ENCODE data around the gene PTPN3. TPM values are rescaled to one million over a fixed set of nuclear protein-coding genes. Genes with fewer than 3 reads are reported as not detected.
"Not testable (repeated sequence)": the region's sequence is repeated elsewhere in the genome, so short reads cannot be mapped to it uniquely, and the experiment has no call there.

Gene PTPN3, protein sequence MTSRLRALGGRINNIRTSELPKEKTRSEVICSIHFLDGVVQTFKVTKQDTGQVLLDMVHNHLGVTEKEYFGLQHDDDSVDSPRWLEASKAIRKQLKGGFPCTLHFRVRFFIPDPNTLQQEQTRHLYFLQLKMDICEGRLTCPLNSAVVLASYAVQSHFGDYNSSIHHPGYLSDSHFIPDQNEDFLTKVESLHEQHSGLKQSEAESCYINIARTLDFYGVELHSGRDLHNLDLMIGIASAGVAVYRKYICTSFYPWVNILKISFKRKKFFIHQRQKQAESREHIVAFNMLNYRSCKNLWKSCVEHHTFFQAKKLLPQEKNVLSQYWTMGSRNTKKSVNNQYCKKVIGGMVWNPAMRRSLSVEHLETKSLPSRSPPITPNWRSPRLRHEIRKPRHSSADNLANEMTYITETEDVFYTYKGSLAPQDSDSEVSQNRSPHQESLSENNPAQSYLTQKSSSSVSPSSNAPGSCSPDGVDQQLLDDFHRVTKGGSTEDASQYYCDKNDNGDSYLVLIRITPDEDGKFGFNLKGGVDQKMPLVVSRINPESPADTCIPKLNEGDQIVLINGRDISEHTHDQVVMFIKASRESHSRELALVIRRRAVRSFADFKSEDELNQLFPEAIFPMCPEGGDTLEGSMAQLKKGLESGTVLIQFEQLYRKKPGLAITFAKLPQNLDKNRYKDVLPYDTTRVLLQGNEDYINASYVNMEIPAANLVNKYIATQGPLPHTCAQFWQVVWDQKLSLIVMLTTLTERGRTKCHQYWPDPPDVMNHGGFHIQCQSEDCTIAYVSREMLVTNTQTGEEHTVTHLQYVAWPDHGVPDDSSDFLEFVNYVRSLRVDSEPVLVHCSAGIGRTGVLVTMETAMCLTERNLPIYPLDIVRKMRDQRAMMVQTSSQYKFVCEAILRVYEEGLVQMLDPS
- total RNA-seq (2014; rRNA removed; shearing (Covaris generic)), result 4.8 and 11.7 TPM in 2 replicates

DNA sequence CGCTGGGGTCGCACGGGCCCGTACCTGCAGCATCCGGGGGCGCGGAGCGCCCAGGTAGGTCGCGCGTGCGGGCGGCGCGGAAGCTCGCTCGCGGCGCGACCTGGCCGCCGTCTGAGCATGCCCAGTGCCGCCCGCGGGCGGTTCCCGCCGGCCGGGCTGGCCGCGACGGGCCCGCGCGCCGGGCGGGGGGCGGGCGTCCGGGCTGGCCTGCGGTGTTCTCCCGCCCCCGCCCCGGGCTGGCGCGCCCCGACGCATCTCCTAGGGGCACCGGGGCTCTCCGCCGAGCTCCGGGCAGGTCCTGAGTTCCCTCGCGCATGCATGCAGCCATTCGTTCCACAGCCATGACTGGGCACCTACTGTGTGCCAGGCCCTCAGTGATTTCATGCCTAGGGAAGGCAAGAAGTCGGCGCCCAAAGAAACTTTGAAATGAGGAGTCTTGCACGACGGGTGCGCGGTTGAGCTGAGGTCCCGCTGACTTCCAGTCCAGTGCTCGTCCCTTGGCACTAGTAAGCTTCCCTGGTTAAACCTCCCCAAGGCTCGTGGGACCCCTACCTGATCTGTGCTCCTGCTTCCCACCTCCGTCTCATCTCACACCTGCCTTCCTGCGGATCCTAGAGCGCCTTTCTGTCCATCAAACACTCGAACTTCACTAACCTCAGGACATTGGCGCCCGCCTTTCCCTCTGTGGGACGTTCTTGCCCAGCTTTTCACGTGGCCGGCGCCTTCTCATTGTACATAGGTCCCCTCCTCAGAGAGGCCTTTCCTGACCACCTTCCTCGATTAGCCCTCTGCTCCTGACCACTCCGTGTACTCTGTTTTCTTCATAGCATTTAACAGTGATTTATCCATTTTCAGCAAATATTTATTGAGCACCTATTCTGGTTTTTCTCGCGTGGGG lies at the start of gene PTPN3:
TSS of gene PTPN3 (minus strand) at position 113 of the 898 bp plus-strand sequence. CDS start 34,873 bp downstream, outside the sequence.
- Histone ChIP-seq H3K36me3 (no peaks in the 10 kb centered on the region), H3K4me1 (replicated peaks) (peaks cover 25% of the 10 kb centered on the region), H3K27ac (no peak within 1 kb of the TSS), H3K9me3 (replicated peaks) (no peaks in the 10 kb centered on the region), H3K4me3 (peak within 1 kb of the TSS; percentile 52), H3K27me3 (replicated peaks) (peaks cover 5% of the 10 kb centered on the region; the same call in 1 of the 2 replicates)
- no peak for DNase-seq (ENCODE audit: low read depth in 1 of 2, low spot score in 2 of 2)

DNA sequence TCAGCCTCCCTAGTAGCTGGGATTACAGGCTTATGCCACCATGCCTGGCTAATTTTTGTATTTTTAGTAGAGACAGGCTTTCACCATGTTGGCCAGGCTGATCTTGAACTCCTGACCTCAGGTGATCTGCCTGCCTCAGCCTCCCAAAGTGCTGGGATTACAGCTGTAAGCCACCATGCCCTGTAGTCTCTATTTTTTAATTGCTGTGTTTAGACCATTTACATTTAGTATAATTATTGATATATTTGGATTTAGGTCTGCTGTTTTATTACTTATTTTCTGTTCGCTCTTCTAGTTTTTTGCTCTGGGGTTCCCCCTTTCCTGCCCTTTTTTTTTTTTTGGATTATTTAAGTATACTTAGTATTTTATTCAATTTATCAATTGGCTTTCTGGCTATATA lies 46.8 kb upstream of the PTPN3 start:
- not testable (repeated sequence) for DNase-seq (ENCODE audit: low read depth in 1 of 2, low spot score in 2 of 2); H3K27ac ChIP-seq; H3K27me3 ChIP-seq (replicated peaks)

DNA sequence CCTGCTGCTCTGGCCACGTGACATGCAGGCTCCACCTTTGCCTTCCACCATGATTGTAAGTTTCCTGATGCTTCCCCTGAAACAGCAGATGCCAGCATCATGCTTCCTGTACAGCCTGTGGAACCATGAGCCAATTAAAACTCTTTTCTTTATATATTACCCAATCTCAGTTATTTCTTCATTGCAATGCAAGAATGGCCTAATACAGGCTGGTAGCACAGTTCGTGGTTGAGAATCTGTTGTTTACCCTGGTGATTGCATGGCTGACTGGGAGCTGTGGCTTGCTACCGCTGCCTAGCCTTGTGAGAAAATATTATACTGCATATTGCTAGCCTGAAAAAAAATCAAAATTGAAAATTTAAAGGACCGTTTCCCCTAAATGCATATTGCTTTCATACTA lies 44.8 kb upstream of the PTPN3 start:
- Histone ChIP-seq H3K27me3 (replicated peaks) (no peaks in the 10 kb centered on the region; the same call in 1 of the 2 replicates), H3K36me3 (no peaks in the 10 kb centered on the region), H3K27ac (no peak overlapping the region), H3K4me1 (replicated peaks) (no peaks in the 10 kb centered on the region), H3K9me3 (replicated peaks) (no peaks in the 10 kb centered on the region), H3K4me3 (no peak overlapping the region)
- no peak for DNase-seq (ENCODE audit: low read depth in 1 of 2, low spot score in 2 of 2)

More for the DNA sequence above, 46.8 kb upstream of the PTPN3 start:
- not testable (repeated sequence) for H3K9me3 ChIP-seq (replicated peaks); H3K4me1 ChIP-seq (replicated peaks); H3K36me3 ChIP-seq; H3K4me3 ChIP-seq

DNA sequence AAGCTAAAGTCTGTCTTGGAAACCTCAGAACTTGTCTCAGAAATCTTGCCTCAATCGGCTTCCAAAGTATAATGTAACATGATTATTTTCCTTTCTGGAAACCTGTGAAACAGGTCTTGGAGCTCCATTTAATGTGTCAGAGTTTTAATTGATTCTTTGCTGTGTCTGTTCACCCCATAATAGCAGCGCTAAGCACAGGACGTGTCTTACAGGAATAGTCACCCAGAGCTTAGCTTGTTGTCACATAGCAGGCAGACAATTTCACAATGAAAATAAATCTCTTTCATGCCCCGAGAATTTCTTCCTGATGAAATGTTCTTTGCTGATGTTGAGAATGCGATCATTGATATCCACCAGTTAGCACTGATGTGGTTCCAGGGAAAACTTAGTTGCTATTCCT lies 40.2 kb upstream of the PTPN3 start:
- Histone ChIP-seq H3K4me1 (replicated peaks) (no peaks in the 10 kb centered on the region), H3K9me3 (replicated peaks) (no peaks in the 10 kb centered on the region), H3K36me3 (no peaks in the 10 kb centered on the region), H3K27me3 (replicated peaks) (no peaks in the 10 kb centered on the region; the same call in none of the 2 replicates), H3K4me3 (no peak overlapping the region), H3K27ac (no peak overlapping the region)
- DNase-seq (ENCODE audit: low read depth in 1 of 2, low spot score in 2 of 2), result no peak

DNA sequence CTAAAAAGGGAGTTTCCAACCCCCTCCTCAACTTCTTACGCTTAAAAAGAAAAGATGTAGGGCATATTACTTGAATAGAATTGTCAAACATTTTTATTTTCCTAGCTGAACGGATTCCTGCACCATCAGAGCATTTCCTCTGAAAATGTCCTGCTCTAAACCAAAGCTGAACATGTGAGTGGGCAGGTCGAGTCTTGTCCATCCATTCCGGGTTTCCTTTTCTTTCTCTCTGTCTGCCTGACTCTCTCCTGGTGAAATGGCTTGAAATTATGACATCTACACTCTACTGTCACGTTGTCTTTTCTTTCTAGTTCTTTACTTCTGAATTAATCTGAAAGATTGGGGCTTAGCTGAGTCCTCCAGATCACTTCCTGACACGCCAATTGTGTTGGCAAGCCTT lies 39.2 kb upstream of the PTPN3 start:
- H3K36me3 ChIP-seq, result no peaks in the 10 kb centered on the region
- no peaks in the 10 kb centered on the region for H3K4me1 ChIP-seq (replicated peaks)
- no peak overlapping the region for H3K4me3 ChIP-seq
- H3K27ac ChIP-seq, result no peak overlapping the region
- no peaks in the 10 kb centered on the region for H3K9me3 ChIP-seq (replicated peaks)
- DNase-seq (ENCODE audit: low read depth in 1 of 2, low spot score in 2 of 2), result no peak
- no peaks in the 10 kb centered on the region; the same call in none of the 2 replicates for H3K27me3 ChIP-seq (replicated peaks)

DNA sequence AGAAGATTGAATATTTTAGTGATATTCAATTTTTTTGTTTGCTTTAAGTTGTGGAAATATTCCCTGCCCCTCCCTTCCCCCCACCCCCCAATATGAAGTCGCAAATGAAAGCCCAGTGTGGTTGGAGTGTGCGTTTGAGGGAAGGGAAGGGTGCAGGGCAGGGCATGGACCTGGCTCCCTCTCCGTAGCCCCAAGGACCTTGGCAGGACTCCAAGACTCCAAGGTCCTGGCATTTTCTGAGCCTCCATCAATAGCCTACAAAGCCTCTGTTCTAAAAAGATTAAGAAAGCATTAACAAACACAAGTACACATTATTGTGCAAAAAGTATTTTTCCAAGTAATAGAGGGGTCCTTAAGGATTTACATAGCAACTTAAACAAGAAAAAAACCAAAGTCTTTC lies 38.8 kb upstream of the PTPN3 start:
- no peak for DNase-seq (ENCODE audit: low read depth in 1 of 2, low spot score in 2 of 2)
- H3K4me3 ChIP-seq, result no peak overlapping the region
- no peaks in the 10 kb centered on the region; the same call in none of the 2 replicates for H3K27me3 ChIP-seq (replicated peaks)
- no peaks in the 10 kb centered on the region for H3K4me1 ChIP-seq (replicated peaks)
- H3K36me3 ChIP-seq, result no peaks in the 10 kb centered on the region
- H3K9me3 ChIP-seq (replicated peaks), result no peaks in the 10 kb centered on the region
- no peak overlapping the region for H3K27ac ChIP-seq

DNA sequence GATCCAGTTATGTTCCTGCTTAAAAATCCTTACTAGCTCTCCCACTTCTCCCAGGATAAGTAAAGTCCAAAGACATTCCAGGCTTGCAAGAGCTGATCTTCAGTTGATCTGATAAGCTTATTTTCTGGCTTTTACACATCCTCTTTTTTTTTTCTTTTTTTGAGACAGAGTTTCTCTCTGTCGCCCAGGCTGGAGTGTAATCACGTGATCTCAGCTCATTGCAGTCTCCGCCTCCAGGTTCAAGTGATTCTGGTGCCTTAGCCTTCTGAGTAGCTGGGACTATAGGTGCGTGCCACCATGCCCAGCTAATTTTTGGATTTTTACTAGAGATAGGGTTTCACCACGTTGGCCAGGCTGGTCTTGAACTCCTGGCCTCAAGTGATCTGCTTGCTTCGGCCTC lies 37.3 kb upstream of the PTPN3 start:
- no peak overlapping the region for H3K27ac ChIP-seq
- no peaks in the 10 kb centered on the region for H3K9me3 ChIP-seq (replicated peaks)
- no peak overlapping the region for H3K4me3 ChIP-seq
- H3K36me3 ChIP-seq, result no peaks in the 10 kb centered on the region
- DNase-seq (ENCODE audit: low read depth in 1 of 2, low spot score in 2 of 2), result no peak
- peaks cover 3% of the 10 kb centered on the region for H3K27me3 ChIP-seq (replicated peaks)
- H3K4me1 ChIP-seq (replicated peaks), result no peaks in the 10 kb centered on the region

DNA sequence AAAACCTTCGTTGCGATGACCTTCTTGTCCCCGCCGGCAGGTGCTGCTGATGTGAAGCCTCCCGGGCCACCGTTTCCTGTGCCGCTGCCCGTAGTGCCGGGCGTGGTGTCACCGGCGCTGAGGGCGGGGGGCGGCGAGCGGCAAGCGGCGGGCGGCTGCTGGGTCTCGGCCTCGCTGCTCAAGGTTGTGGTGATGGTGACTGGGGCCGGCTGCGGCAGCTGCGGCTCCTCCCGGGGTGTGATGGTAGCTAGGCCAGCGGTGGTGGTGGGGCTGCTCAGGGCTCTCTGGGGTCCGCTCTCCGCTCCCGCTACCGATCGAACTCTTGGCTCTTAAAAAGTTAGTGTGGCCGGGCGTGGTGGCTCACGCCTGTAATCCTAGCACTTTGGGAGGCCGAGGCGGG lies 36.0 kb upstream of the PTPN3 start:
- Histone ChIP-seq H3K4me3 (no peak overlapping the region), H3K36me3 (no peaks in the 10 kb centered on the region), H3K9me3 (replicated peaks) (no peaks in the 10 kb centered on the region), H3K27me3 (replicated peaks) (peaks cover 3% of the 10 kb centered on the region), H3K4me1 (replicated peaks) (no peaks in the 10 kb centered on the region), H3K27ac (no peak overlapping the region)
- no peak for DNase-seq (ENCODE audit: low read depth in 1 of 2, low spot score in 2 of 2)

DNA sequence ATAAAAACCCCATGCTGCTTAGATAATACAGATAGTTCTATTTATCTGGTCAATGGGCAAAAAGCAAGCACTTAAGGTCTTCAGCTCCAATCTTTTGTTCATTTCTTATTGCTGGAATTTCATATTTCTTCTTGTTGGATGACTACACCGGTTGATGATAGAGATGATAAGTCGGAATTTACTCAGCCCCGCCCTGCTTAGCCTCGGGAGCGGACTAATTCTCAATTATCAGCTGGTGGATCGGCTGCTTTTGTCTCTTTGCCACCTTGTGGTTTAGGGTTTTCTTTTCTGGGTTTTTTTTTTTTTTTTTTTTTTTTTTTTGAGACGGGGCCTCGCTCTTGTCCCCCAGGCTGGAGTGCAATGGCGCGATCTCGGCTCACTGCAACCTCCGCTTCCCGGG lies 34.5 kb upstream of the PTPN3 start:
- not testable (repeated sequence) for H3K36me3 ChIP-seq; H3K4me3 ChIP-seq; DNase-seq (ENCODE audit: low read depth in 1 of 2, low spot score in 2 of 2); H3K27ac ChIP-seq; H3K4me1 ChIP-seq (replicated peaks); H3K27me3 ChIP-seq (replicated peaks); H3K9me3 ChIP-seq (replicated peaks)

DNA sequence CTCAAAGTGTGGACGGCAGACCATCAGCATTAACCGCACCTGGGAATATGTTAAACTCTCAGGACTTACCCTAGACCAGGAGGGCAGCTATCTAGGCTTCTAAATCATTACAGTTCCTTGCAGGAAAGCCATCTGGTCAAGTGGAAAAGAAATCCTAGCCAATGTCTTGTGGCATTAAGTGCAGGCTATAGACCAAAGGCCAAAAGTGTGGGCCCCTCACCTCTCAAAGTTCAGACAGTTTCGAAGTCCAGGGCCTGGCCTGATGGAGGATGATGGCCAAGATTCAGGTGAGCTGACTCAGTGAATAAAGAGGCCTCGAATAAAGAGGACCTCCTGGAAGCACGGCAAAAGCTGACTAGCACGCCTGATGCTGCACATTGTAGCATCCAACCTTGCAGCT lies 24.0 kb upstream of the PTPN3 start:
- Histone ChIP-seq H3K9me3 (replicated peaks) (no peaks in the 10 kb centered on the region), H3K27ac (no peak overlapping the region), H3K36me3 (no peaks in the 10 kb centered on the region), H3K4me3 (no peak overlapping the region), H3K4me1 (replicated peaks) (no peaks in the 10 kb centered on the region), H3K27me3 (replicated peaks) (peaks cover 5% of the 10 kb centered on the region; the same call in 1 of the 2 replicates)
- DNase-seq (ENCODE audit: low read depth in 1 of 2, low spot score in 2 of 2), result no peak

DNA sequence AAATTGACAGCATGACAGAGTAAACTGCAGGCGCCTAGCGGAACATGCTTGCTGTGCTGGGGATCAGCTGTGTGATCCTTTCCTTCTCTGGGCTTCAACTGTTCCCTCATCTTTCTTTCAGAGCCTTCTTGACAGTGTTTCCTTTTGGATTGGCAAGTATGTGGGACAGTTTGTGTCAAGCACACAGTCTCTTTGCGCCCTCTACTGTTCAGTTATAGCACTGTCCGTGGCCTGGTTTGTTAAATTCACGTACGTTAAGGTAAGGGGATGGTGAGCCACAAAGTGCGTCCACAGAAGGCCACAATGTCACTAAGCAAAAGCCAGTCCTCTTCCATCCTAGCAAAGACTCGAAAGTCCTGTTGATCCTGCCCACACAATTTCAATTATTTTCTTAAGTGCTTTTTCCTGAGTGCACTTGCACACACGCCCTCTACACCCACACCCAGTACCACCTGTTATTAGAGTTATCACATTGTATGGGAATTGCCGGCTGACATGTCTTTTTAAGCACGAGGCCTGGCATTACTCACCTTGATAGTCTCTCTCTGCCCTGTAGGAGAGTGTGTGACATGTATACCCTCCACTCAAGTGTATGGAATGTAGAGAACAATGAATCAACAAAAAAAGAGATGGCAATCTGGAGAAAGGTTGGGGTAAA lies 22.5 kb upstream of the PTPN3 start:
- Histone ChIP-seq H3K4me1 (replicated peaks) (no peaks in the 10 kb centered on the region), H3K4me3 (no peak overlapping the region), H3K27ac (no peak overlapping the region), H3K36me3 (no peaks in the 10 kb centered on the region), H3K27me3 (replicated peaks) (peaks cover 1% of the 10 kb centered on the region; the same call in 1 of the 2 replicates), H3K9me3 (replicated peaks) (no peaks in the 10 kb centered on the region)
- peak; percentile 58 to 60 for DNase-seq (ENCODE audit: low read depth in 1 of 2, low spot score in 2 of 2)

DNA sequence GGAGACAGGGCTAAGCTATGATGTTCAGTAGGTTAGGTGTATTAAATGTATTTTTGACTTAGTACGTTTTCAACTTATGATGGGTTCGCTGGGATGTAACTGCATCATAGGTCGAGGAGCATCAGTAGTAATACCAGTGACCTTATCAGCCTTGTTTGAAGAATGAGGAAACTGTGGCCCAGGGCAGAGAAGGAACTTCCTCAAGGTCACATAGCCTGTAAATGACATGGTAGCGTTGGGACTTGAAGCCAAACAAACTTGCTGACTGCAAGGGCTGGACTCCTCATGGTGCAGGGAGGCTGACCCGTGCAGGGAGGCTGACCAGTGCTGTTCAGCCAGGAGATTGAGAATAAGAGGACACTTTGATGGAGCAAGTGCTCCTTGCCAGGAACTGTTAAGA lies 21.3 kb upstream of the PTPN3 start:
- H3K4me3 ChIP-seq, result no peak overlapping the region
- no peaks in the 10 kb centered on the region for H3K9me3 ChIP-seq (replicated peaks)
- no peaks in the 10 kb centered on the region for H3K36me3 ChIP-seq
- H3K4me1 ChIP-seq (replicated peaks), result no peaks in the 10 kb centered on the region
- no peak overlapping the region for H3K27ac ChIP-seq
- DNase-seq (ENCODE audit: low read depth in 1 of 2, low spot score in 2 of 2), result no peak
- H3K27me3 ChIP-seq (replicated peaks), result no peaks in the 10 kb centered on the region
